Natural killer cell (primary cell): ENCODE results near the gene ABCB6. TPM values are rescaled to one million over a fixed set of nuclear protein-coding genes. Genes with fewer than 3 reads are reported as not detected.

ENCODE experiments used
- ATAC-seq, 3 donors: fragments of 150-1000 bp in 2 of 3; fragments of 200-7000 bp in 1 of 3; cut with Tn5 transposase; 1 replicate in 1 of 3; 2 replicates in 2 of 3; pipeline ENCODE4 v1.10.0; 2021; ENCODE audit warnings: mild to moderate bottlenecking in 2 of 3, moderate library complexity in 2 of 3
- DNase-seq, 2 donors: peaks; one replicate each; pipeline versions ENCODE4 v3.0.0 to v3.0.0-alpha.2; 2013 to 2021; ENCODE audit warnings: mixed read lengths in 1 of 2
- H3K27ac ChIP-seq: one replicate; pipeline ENCODE4 v1.5.1; 2013; ENCODE audit warnings: mild to moderate bottlenecking, low read length
- H3K27me3 ChIP-seq: one replicate; pipeline ENCODE4 v1.6.1; 2013; ENCODE audit warnings: low read length; ENCODE audit not compliant: control insufficient read depth, insufficient read depth
- H3K36me3 ChIP-seq: one replicate; pipeline ENCODE4 v1.6.1; 2013; ENCODE audit warnings: low read length; ENCODE audit not compliant: control insufficient read depth, insufficient read depth
- H3K4me1 ChIP-seq: one replicate; pipeline ENCODE4 v1.6.1; 2013; ENCODE audit warnings: low read length; ENCODE audit not compliant: control insufficient read depth, insufficient read depth
- H3K4me3 ChIP-seq: one replicate; pipeline ENCODE4 v1.5.1; 2013; ENCODE audit warnings: low read length
- H3K9me3 ChIP-seq: one replicate; pipeline ENCODE4 v1.6.1; 2013; ENCODE audit warnings: low read length; ENCODE audit not compliant: control insufficient read depth, insufficient read depth
- H3K27ac Mint-ChIP-seq, 2 donors: one replicate each; pipeline ENCODE4 v1.8.0; 2022; ENCODE audit warnings: mild to moderate bottlenecking in 2 of 2, mixed read lengths in 2 of 2, moderate library complexity in 1 of 2
- H3K27me3 Mint-ChIP-seq, 2 donors: one replicate each; pipeline ENCODE4 v1.8.0; 2022; ENCODE audit warnings: low read depth in 2 of 2, mixed read lengths in 2 of 2
- H3K36me3 Mint-ChIP-seq: one replicate; pipeline ENCODE4 v1.8.0; 2022; ENCODE audit warnings: mixed read lengths
- H3K4me1 Mint-ChIP-seq, 2 donors: one replicate each; pipeline ENCODE4 v1.8.0; 2022; ENCODE audit warnings: mixed read lengths in 2 of 2
- H3K4me3 Mint-ChIP-seq: one replicate; pipeline ENCODE4 v1.8.0; 2022; ENCODE audit warnings: mild to moderate bottlenecking, moderate library complexity, mixed read lengths
- H3K9me3 Mint-ChIP-seq, 2 donors: one replicate each; pipeline ENCODE4 v1.8.0; 2022; ENCODE audit warnings: mixed read lengths in 2 of 2
- WGBS: methylation state at CpG from one replicate; pipeline ENCODE4 v1.1.7; 2013; ENCODE audit warnings: missing lambda C conversion rate; ENCODE audit not compliant: insufficient coverage; 5-methylcytosine and 5-hydroxymethylcytosine counted together
- intact Hi-C: fragments of 100-400 bp; cut with micrococcal nuclease; formaldehyde crosslinking; loops from one replicate; pipeline ENCODE4 v1.14.2; 2022
- total RNA-seq, 4 donors: library from RNA; stranded (reverse); fragments of 120-200 nt in 1 of 4; gene quantifications; one replicate each; pipeline versions ENCODE4 v1.2.3 to v1.2.4, GENCODE V29; 2013 to 2022
- TF ChIP-seq, protein P1 (sequence below): fragments of 200-600 bp; IDR thresholded peaks from one replicate; pipeline ENCODE4 v1.8.0; 2022; ENCODE audit warnings: antibody characterized with exemption

ABCB6 gene
- total RNA-seq, 3 donors from 2014 or later (not counting 1 experiment from before 2014, with no cell fraction given), result 0.93 to 3.4 (median 1.9) TPM

DNA sequence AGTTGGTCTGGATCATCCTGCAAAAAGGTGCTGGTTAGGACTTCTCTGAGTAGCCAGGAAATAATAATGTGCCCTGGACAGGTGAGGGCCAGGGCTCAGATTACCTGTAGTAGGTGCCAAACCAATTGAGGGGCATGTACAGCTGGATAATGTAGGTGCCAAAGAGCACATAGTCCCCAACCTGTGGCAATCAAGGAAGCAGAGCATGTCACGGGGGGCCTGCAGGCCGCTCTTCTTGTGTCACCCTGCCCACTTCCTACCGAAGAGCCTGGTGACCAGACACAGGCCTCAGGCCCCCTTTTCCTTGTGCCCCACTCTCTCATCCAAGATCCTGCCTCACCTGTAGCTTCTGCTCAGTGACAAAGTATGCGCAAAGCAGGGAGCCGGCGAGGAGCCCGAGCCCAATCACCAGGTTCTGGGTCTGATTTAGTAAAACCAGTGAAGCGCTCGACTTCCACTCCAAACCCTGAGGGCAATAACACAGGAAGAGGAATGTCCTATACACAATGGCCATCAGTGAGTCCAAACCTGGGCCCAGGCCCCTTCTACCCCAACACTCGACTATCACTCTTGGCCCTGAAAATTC, 5.2 kb downstream of the ABCB6 start:
- Histone ChIP-seq H3K27ac (no peak overlapping the region), H3K4me3 (no peak overlapping the region), H3K4me1 (peaks cover 42% of the 10 kb centered on the region), H3K9me3 (no peaks in the 10 kb centered on the region), H3K27me3 (no peaks in the 10 kb centered on the region), H3K36me3 (peaks cover 10% of the 10 kb centered on the region)
- no peaks in the 10 kb centered on the region for H3K36me3 Mint-ChIP-seq
- H3K27me3 Mint-ChIP-seq, result no peaks in the 10 kb centered on the region
- no peak for ATAC-seq
- no peaks in the 10 kb centered on the region for H3K9me3 Mint-ChIP-seq
- intact Hi-C loops, result loop anchor here (5.0 kb wide), 1 partner anchor 156 kb away; no protein-coding TSS in a partner anchor
- H3K27ac Mint-ChIP-seq, result no peak overlapping the region
- TF ChIP-seq, protein P1, sequence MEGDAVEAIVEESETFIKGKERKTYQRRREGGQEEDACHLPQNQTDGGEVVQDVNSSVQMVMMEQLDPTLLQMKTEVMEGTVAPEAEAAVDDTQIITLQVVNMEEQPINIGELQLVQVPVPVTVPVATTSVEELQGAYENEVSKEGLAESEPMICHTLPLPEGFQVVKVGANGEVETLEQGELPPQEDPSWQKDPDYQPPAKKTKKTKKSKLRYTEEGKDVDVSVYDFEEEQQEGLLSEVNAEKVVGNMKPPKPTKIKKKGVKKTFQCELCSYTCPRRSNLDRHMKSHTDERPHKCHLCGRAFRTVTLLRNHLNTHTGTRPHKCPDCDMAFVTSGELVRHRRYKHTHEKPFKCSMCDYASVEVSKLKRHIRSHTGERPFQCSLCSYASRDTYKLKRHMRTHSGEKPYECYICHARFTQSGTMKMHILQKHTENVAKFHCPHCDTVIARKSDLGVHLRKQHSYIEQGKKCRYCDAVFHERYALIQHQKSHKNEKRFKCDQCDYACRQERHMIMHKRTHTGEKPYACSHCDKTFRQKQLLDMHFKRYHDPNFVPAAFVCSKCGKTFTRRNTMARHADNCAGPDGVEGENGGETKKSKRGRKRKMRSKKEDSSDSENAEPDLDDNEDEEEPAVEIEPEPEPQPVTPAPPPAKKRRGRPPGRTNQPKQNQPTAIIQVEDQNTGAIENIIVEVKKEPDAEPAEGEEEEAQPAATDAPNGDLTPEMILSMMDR, result no peak
- DNase-seq, result no peak
- no peak overlapping the region for H3K4me3 Mint-ChIP-seq
- 92% methylated on average over 10 of the region's 10 CpGs for WGBS
- H3K4me1 Mint-ChIP-seq, result peaks cover 18 to 24% of the 10 kb centered on the region in 2 donors

DNA sequence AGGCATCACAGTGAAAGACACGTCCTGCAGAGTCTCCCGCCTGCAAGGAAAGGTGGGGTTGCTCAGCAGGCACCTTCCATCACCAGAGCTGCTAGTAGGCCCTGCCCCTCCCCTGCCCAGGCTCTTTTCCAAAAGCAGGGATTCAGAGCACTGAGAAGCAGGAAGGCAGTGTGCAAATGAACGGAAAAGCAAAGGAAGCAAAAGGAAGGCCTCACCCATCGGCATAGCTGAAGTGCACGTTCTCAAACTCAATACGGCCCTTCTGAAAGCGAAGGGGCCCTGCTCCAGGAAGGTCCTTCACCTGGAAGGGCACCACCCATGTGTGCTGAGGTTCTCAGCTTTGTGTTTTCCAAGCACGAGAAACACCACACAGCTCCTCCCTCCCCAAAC, 5.7 kb downstream of the ABCB6 start:
- Mint-ChIP-seq H3K4me3 (no peak overlapping the region), H3K27ac (no peak overlapping the region)
- H3K27me3 ChIP-seq, result no peaks in the 10 kb centered on the region

DNA sequence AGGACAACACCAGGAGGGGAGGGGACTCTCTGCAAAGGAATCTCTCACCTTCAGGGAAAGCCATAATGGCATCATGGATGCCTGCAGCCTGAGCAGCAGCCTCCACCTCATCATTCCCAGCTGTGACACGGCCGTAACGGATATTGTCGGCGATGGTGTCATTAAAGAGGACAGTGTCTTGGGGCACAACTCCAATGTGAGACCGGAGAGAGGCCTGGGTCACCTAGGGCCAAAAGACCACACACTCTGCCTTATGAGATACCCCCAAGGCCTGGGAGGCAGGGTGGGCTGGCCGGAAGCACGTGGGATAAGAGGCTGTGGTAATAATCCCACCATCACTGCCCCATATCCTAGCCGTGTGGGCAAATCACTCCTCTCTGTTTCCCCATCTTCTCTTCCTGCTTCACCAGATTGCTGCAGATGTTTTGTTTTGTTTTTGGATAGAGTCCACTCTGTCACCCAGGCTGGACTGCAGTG, 7.8 kb downstream of the ABCB6 start:
- Histone ChIP-seq H3K4me3 (no peak overlapping the region), H3K4me1 (peaks cover 49% of the 10 kb centered on the region), H3K9me3 (no peaks in the 10 kb centered on the region), H3K27me3 (no peaks in the 10 kb centered on the region), H3K36me3 (peaks cover 17% of the 10 kb centered on the region), H3K27ac (peak overlapping the region; percentile 27)
- Mint-ChIP-seq H3K4me3 (peak overlapping the region; percentile 71), H3K36me3 (no peaks in the 10 kb centered on the region), H3K4me1 (peaks cover 23 to 32% of the 10 kb centered on the region in 2 donors), H3K27me3 (no peaks in the 10 kb centered on the region), H3K27ac (peak overlapping the region; percentile 82 to 92), H3K9me3 (no peaks in the 10 kb centered on the region)
- WGBS, result over 99% methylated on average over 8 of the region's 9 CpGs
- no peak for ATAC-seq
- TF ChIP-seq, protein P1, result no peak
- DNase-seq, result no peak
- intact Hi-C loops, result loop anchor here (1.0 to 5.0 kb wide), 4 partner anchors 40 to 177 kb away; partner anchors contain the start of gene NHEJ1

More for the DNA sequence above, 5.7 kb downstream of the ABCB6 start:
- no peaks in the 10 kb centered on the region for H3K36me3 Mint-ChIP-seq
- no peak overlapping the region for H3K4me3 ChIP-seq
- DNase-seq (no peak), ATAC-seq (no peak)
- intact Hi-C loops, result loop anchor here (5.0 kb wide), 1 partner anchor 156 kb away; no protein-coding TSS in a partner anchor
- no peaks in the 10 kb centered on the region for H3K27me3 Mint-ChIP-seq
- TF ChIP-seq, protein P1, result no peak
- H3K27ac ChIP-seq, result no peak overlapping the region
- no peaks in the 10 kb centered on the region for H3K9me3 ChIP-seq
- H3K4me1 Mint-ChIP-seq, result peaks cover 20 to 27% of the 10 kb centered on the region in 2 donors
- H3K4me1 ChIP-seq, result peaks cover 41% of the 10 kb centered on the region
- no peaks in the 10 kb centered on the region for H3K9me3 Mint-ChIP-seq
- peaks cover 16% of the 10 kb centered on the region for H3K36me3 ChIP-seq
- WGBS, result 97% methylated on average over 8 of the region's 8 CpGs
